HepG2 (cell line): ENCODE data around the gene MRPS2. TPM values are rescaled to one million over a fixed set of nuclear protein-coding genes. Genes with fewer than 3 reads are reported as not detected.

Experiments used
- ATRX ChIP-seq: sonication (generic); formaldehyde crosslinking; IDR thresholded peaks from 2 replicates; pipeline ENCODE4 v1.4.0; 2020; ENCODE audit warnings: missing genetic modification reagents, borderline replicate concordance
- CBFB ChIP-seq: sonication (generic); formaldehyde crosslinking; IDR thresholded peaks from 2 replicates; pipeline ENCODE4 v1.4.0; 2020; ENCODE audit warnings: missing genetic modification reagents
- GATAD1 ChIP-seq: IDR thresholded peaks from 2 replicates; pipeline ENCODE4 v1.6.1; 2016; ENCODE audit warnings: missing genetic modification reagents, missing compliant biosample characterization
- HDAC1 ChIP-seq: sonication (generic); formaldehyde crosslinking; IDR thresholded peaks from 2 replicates; pipeline ENCODE4 v1.5.1; 2020; ENCODE audit warnings: mild to moderate bottlenecking, missing genetic modification reagents
- HMG20B ChIP-seq: conservative IDR thresholded peaks from 2 replicates; pipeline ENCODE4 v1.6.1; 2016; ENCODE audit warnings: missing genetic modification reagents, missing compliant biosample characterization
- HOXA9 ChIP-seq: sonication (generic); formaldehyde crosslinking; IDR thresholded peaks from 2 replicates; pipeline ENCODE4 v1.8.1; 2022; ENCODE audit warnings: missing genetic modification reagents, mild to moderate bottlenecking, moderate library complexity, borderline replicate concordance
- MAFK ChIP-seq, 2 experiments: IDR thresholded peaks in 1 of 2; conservative IDR thresholded peaks in 1 of 2; 2 replicates each; pipeline ENCODE4 v1.6.1; 2011; ENCODE audit warnings: improper control_type of control experiment in 2 of 2, low read length in 2 of 2
- MIXL1 ChIP-seq: IDR thresholded peaks from 2 replicates; pipeline ENCODE4 v1.6.1; 2016
- RFX3 ChIP-seq: IDR thresholded peaks from 2 replicates; pipeline ENCODE4 v1.6.1; 2016; ENCODE audit warnings: missing biosample characterization, missing genetic modification reagents
- ZBTB42 ChIP-seq: sonication (generic); formaldehyde crosslinking; IDR thresholded peaks from 2 replicates; pipeline ENCODE4 v1.5.0; 2020; ENCODE audit warnings: mild to moderate bottlenecking, missing genetic modification reagents
- ZNF383 ChIP-seq: sonication (generic); formaldehyde crosslinking; IDR thresholded peaks from 2 replicates; pipeline ENCODE4 v1.4.0; 2020; ENCODE audit warnings: missing genetic modification reagents, mild to moderate bottlenecking, borderline replicate concordance
- ZNF567 ChIP-seq: sonication (generic); formaldehyde crosslinking; IDR thresholded peaks from 2 replicates; pipeline ENCODE4 v1.8.1; 2023; ENCODE audit warnings: mild to moderate bottlenecking, missing genetic modification reagents, borderline replicate concordance
- ZNF720 ChIP-seq: sonication (generic); formaldehyde crosslinking; IDR thresholded peaks from 2 replicates; pipeline ENCODE4 v1.4.0; 2020; ENCODE audit warnings: missing genetic modification reagents
- ZNF883 ChIP-seq: sonication (generic); formaldehyde crosslinking; IDR thresholded peaks from 2 replicates; pipeline ENCODE4 v1.5.1; 2020; ENCODE audit warnings: mild to moderate bottlenecking, missing genetic modification reagents; ENCODE audit errors: not compliant biosample characterization
- polyA plus RNA-seq, 8 experiments: library from polyadenylated mRNA; depleted of rRNA in 3 of 8; stranded (reverse) in 7 of 8; unstranded in 1 of 8; fragments of >200 nt; fragmentation: Illumina TruSeq in 4 of 8; extraction: Trizol in 4 of 8; gene quantifications; 2 replicates each; pipeline versions ENCODE4 v1.2.1 to v1.2.3, GENCODE V29; 2011 to 2016; ENCODE audit warnings: low read depth in 4 of 8, missing spikeins in 1 of 8, mixed read lengths in 1 of 8; ENCODE audit not compliant: insufficient read depth in 1 of 8
- total RNA-seq, 5 experiments: library from RNA; depleted of rRNA; stranded (reverse); fragments of >200 nt; fragmentation: Illumina TruSeq; extraction: Trizol; gene quantifications; 2 replicates each; pipeline ENCODE4 v1.2.3, GENCODE V29; 2016; ENCODE audit warnings: low read depth in 1 of 5
- TF ChIP-seq, protein P1 (sequence below): sonication (generic); formaldehyde crosslinking; conservative IDR thresholded peaks from 2 replicates; pipeline ENCODE4 v1.4.0; 2020; ENCODE audit warnings: missing genetic modification reagents
- TF ChIP-seq, protein P2 (sequence below): IDR thresholded peaks from 2 replicates; pipeline ENCODE4 v1.6.1; 2016; ENCODE audit warnings: mild to moderate bottlenecking, missing biosample characterization, missing genetic modification reagents
- TF ChIP-seq, protein P3 (sequence below): sonication (generic); formaldehyde crosslinking; IDR thresholded peaks from 2 replicates; pipeline ENCODE4 v1.5.0; 2020; ENCODE audit warnings: mild to moderate bottlenecking, low read depth, missing genetic modification reagents, borderline replicate concordance
- TF ChIP-seq, protein P4 (sequence below): sonication (generic); formaldehyde crosslinking; IDR thresholded peaks from 2 replicates; pipeline ENCODE4 v1.9.0; 2021; ENCODE audit warnings: missing genetic modification reagents, mild to moderate bottlenecking, borderline replicate concordance
- TF ChIP-seq, protein P5 (sequence below): sonication (generic); formaldehyde crosslinking; IDR thresholded peaks from 2 replicates; pipeline ENCODE4 v1.4.0; 2020; ENCODE audit warnings: mild to moderate bottlenecking, missing genetic modification reagents
- TF ChIP-seq, protein P6 (sequence below): sonication (generic); formaldehyde crosslinking; IDR thresholded peaks from 2 replicates; pipeline ENCODE4 v1.4.0; 2020; ENCODE audit warnings: mild to moderate bottlenecking, missing genetic modification reagents

MRPS2 gene
- total and polyA plus RNA-seq, 2 of the 13 experiments (the other 11 are each of a cell fraction or from before 2014, with no cell fraction given), result 44.4 to 86.7 TPM

DNA sequence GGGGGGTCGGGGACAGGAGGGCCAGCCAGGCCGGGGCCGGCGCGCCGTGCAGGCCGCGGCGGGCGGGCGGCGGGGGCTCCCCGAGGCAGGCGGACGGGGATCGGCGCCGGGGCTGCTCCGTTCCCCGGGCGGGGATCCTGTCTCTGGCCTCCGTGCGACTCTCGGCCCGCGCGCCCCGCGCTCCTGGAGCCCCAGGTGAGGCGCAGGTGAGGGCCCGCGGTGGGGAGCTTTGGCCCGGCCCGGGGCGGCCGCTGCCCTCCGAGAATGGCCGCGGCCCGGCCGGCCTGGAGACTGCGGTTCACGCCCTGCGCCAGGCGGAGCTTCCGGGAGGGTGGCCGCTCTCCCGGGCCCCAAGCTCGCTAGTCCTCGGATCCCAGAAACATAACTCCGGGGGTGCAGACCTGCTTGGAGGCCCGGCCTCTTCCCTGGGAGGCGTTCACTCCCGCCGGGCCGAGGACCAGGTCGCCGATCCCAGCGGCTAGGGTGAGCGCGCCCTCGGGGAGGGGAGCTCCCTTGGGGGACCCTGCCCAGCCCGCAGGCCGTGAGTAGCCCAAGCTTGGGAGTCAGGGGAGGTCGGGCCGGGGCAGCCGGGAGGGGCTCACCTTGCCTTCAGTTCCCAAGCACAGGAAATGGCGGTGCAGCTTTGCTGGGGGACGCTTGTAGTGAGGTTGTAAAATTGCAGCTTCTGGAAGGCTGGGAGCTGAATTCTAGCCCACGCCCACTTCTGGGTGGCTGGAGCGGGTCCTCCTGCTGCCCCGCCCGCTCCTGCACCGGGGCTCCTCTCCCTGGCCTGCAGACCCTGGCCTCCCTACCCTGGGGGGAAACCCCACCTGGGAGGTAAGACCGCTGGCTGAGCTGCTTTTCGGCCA lies 20.2 kb upstream of the MRPS2 start (continued):
- TF ChIP-seq ZNF383 (CRISPR knock-in tag) (no peak), MAFK (conservative IDR thresholded peaks at IDR 0.05 in 1 of 2, IDR thresholded peaks at IDR 0.05 in 1 of 2; ENCODE audit: low read length in 2 of 2) (no peak), ZNF720 (CRISPR knock-in tag) (no peak), ATRX (CRISPR knock-in tag) (no peak), ZNF883 (CRISPR knock-in tag) (peak; percentile 53), MIXL1 (CRISPR knock-in tag) (no peak), HDAC1 (CRISPR knock-in tag) (peak; percentile 37), ZBTB42 (CRISPR knock-in tag) (0 out of 2 replicates have a peak, but pooled peaks have one; percentile 50), HMG20B (no peak), ZNF567 (no peak), HOXA9 (CRISPR knock-in tag) (no peak), GATAD1 (CRISPR knock-in tag) (0 out of 2 replicates have a peak, but pooled peaks have one; percentile 12), RFX3 (CRISPR knock-in tag) (no peak), CBFB (peak; percentile 40; the same call in 1 of the 2 replicates)
- TF ChIP-seq, protein P1, sequence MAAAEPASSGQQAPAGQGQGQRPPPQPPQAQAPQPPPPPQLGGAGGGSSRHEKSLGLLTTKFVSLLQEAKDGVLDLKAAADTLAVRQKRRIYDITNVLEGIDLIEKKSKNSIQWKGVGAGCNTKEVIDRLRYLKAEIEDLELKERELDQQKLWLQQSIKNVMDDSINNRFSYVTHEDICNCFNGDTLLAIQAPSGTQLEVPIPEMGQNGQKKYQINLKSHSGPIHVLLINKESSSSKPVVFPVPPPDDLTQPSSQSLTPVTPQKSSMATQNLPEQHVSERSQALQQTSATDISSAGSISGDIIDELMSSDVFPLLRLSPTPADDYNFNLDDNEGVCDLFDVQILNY, result no peak
- TF ChIP-seq, protein P2, sequence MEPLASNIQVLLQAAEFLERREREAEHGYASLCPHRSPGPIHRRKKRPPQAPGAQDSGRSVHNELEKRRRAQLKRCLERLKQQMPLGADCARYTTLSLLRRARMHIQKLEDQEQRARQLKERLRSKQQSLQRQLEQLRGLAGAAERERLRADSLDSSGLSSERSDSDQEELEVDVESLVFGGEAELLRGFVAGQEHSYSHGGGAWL (CRISPR knock-in tag), result peak; percentile 26; the same call in 1 of the 2 replicates
- TF ChIP-seq, protein P3, sequence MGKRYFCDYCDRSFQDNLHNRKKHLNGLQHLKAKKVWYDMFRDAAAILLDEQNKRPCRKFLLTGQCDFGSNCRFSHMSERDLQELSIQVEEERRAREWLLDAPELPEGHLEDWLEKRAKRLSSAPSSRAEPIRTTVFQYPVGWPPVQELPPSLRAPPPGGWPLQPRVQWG (CRISPR knock-in tag), result 0 out of 2 replicates have a peak, but pooled peaks have one; percentile 41
- TF ChIP-seq, protein P4, sequence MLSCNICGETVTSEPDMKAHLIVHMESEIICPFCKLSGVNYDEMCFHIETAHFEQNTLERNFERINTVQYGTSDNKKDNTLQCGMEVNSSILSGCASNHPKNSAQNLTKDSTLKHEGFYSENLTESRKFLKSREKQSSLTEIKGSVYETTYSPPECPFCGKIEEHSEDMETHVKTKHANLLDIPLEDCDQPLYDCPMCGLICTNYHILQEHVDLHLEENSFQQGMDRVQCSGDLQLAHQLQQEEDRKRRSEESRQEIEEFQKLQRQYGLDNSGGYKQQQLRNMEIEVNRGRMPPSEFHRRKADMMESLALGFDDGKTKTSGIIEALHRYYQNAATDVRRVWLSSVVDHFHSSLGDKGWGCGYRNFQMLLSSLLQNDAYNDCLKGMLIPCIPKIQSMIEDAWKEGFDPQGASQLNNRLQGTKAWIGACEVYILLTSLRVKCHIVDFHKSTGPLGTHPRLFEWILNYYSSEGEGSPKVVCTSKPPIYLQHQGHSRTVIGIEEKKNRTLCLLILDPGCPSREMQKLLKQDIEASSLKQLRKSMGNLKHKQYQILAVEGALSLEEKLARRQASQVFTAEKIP (CRISPR knock-in tag), result no peak
- TF ChIP-seq, protein P5, sequence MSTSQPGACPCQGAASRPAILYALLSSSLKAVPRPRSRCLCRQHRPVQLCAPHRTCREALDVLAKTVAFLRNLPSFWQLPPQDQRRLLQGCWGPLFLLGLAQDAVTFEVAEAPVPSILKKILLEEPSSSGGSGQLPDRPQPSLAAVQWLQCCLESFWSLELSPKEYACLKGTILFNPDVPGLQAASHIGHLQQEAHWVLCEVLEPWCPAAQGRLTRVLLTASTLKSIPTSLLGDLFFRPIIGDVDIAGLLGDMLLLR (CRISPR knock-in tag), result 0 out of 2 replicates have a peak, but pooled peaks have one; percentile 44
- TF ChIP-seq, protein P6, sequence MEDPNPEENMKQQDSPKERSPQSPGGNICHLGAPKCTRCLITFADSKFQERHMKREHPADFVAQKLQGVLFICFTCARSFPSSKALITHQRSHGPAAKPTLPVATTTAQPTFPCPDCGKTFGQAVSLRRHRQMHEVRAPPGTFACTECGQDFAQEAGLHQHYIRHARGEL (CRISPR knock-in tag), result 0 out of 2 replicates have a peak, but pooled peaks have one; percentile 27
- TF ChIP-seq, all 625 proteins: peak for 89
